Kidney (tissue), 14 donors: ENCODE measurements around the gene ZNF30. TPM values are rescaled to one million over a fixed set of nuclear protein-coding genes. Genes with fewer than 3 reads are reported as not detected.

Source experiments
- DNase-seq, 5 donors: peaks; one replicate each; pipeline ENCODE4 v3.0.0-alpha.2; 2013 to 2020
- FAIRE-seq: peaks from 2 replicates; lab custom pipeline; 2012; peaks lifted over from hg19 to GRCh38; lab: Jason Lieb, UNC
- H3K27ac ChIP-seq, 2 donors: one replicate each; pipeline ENCODE4 v1.7.0; 2013; ENCODE audit warnings: low read depth in 2 of 2, low read length in 2 of 2, inconsistent platforms in 1 of 2
- H3K27me3 ChIP-seq: one replicate; pipeline ENCODE4 v1.7.1; 2013; ENCODE audit warnings: low read length, inconsistent platforms; ENCODE audit not compliant: control insufficient read depth, insufficient read depth
- H3K36me3 ChIP-seq, 3 donors: one replicate each; pipeline versions ENCODE4 v1.7.0 to v1.7.1; 2013; ENCODE audit warnings: low read length in 3 of 3, control low read depth in 1 of 3, inconsistent platforms in 1 of 3; ENCODE audit not compliant: insufficient read depth in 3 of 3, control insufficient read depth in 2 of 3
- H3K4me1 ChIP-seq, 3 donors: one replicate each; pipeline versions ENCODE4 v1.7.0 to v1.7.1; 2013; ENCODE audit warnings: low read length in 3 of 3, inconsistent platforms in 1 of 3, low read depth in 1 of 3; ENCODE audit not compliant: control insufficient read depth in 2 of 3, insufficient read depth in 2 of 3
- H3K4me3 ChIP-seq, 3 donors: one replicate each; pipeline versions ENCODE4 v1.7.0 to v1.8.1; 2013; ENCODE audit warnings: low read length in 3 of 3, control low read depth in 1 of 3, inconsistent platforms in 1 of 3
- H3K9ac ChIP-seq, 3 donors: one replicate each; pipeline versions ENCODE4 v1.7.0 to v1.7.1; 2013; ENCODE audit warnings: low read length in 3 of 3, control low read depth in 1 of 3, inconsistent platforms in 1 of 3
- H3K9me3 ChIP-seq, 3 donors: one replicate each; pipeline versions ENCODE4 v1.7.0 to v1.7.1; 2013; ENCODE audit warnings: low read length in 3 of 3, control low read depth in 1 of 3, inconsistent platforms in 1 of 3; ENCODE audit not compliant: control insufficient read depth in 2 of 3, insufficient read depth in 1 of 3
- intact Hi-C: fragments of 100-400 bp; cut with DNase I; formaldehyde crosslinking; loops from one replicate; pipeline ENCODE4 v1.11.1; 2022
- polyA plus RNA-seq: library from polyadenylated mRNA; stranded (reverse); fragments of 350-450 nt; fragmentation: Illumina TruSeq; extraction: RNeasy Lipid Tissue Mini Kit (QIAGEN cat#74804); gene quantifications from one replicate; pipeline ENCODE4 v1.2.3, GENCODE V29; 2014; ENCODE audit warnings: low read depth, low replicate concordance; ENCODE audit not compliant: insufficient read depth
- total RNA-seq: library from RNA; stranded (reverse); fragmentation: NEBNext Ultra II Directional; extraction: Animal tissue kit (Norgen Biotek cat#: 25700); gene quantifications from one replicate; pipeline ENCODE4 v1.2.1, GENCODE V29; 2021
- TF ChIP-seq, protein P1 (sequence below): IDR thresholded peaks from 3 replicates; pipeline ENCODE4 v1.5.1; 2012; ENCODE audit warnings: mild to moderate bottlenecking, moderate library complexity, borderline replicate concordance; ENCODE audit not compliant: insufficient read depth; ENCODE audit errors: extremely low read depth
- donor health status: control.
- donor health status: control.
- donor health status: control.
- donor health status: control.
- donor health status: control.
- donor health status: DM: yes; HTN: yes; CAD: no.
- donor health status: Normal renal cell carcinoma (clear cell type).

ZNF30 gene
- total and polyA plus RNA-seq, 2 donors from 2014 or later: 3.1 to 3.5 TPM

DNA sequence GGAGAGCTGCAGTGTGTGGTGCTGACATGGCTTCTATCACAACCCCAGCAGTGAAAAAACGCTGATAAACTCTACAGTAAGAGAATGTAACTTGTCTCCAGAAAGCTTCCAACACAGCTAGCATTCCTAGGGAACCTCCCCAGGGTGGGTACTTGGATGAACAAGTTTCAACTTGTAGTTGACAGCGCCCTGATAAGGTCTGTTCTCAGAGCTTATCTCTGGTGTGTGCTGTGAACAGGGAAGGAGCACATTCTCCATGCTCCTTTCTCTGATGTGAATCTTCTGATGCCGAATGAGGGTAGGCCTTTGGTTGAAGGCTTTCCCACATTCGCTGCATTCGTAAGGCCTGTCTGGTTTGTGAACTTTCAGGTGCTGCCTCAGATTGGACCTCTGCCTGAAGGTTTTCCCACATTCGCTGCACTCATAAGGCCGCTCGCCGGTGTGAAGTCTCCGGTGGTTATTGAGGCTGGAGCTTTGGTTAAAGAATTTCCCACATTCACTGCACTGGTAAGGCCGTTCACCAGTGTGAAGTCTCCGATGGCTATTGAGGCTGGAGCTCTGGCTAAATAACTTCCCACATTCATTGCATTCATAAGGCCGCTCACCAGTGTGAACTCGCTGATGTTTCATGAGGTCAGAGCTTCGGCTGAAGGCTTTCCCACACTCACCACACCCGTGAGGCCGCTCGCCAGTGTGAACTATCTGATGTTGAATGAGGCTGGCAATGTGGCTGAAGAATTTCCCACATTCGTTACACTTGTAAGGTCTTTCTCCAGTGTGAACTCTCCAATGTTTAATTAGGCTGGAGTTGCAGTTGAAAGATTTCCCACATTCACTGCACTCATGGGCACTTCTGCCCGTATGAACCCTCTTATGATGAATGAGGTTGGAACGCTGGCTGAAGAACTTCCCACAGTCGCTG, 31.4 kb downstream of the ZNF30 start:
- no peak overlapping the region for H3K9ac ChIP-seq
- H3K9me3 ChIP-seq: peaks cover 11 to 64% (median 34%) of the 10 kb centered on the region in 3 donors
- intact Hi-C loops: no loop called here
- no peak overlapping the region for H3K27ac ChIP-seq
- no peaks in the 10 kb centered on the region for H3K27me3 ChIP-seq
- TF ChIP-seq, protein P1, sequence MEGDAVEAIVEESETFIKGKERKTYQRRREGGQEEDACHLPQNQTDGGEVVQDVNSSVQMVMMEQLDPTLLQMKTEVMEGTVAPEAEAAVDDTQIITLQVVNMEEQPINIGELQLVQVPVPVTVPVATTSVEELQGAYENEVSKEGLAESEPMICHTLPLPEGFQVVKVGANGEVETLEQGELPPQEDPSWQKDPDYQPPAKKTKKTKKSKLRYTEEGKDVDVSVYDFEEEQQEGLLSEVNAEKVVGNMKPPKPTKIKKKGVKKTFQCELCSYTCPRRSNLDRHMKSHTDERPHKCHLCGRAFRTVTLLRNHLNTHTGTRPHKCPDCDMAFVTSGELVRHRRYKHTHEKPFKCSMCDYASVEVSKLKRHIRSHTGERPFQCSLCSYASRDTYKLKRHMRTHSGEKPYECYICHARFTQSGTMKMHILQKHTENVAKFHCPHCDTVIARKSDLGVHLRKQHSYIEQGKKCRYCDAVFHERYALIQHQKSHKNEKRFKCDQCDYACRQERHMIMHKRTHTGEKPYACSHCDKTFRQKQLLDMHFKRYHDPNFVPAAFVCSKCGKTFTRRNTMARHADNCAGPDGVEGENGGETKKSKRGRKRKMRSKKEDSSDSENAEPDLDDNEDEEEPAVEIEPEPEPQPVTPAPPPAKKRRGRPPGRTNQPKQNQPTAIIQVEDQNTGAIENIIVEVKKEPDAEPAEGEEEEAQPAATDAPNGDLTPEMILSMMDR: no peak
- H3K4me1 ChIP-seq: peaks cover 0 to 5% (median 0%) of the 10 kb centered on the region in 3 donors
- DNase-seq (no peak), FAIRE-seq (no peak)
- peaks cover 24 to 43% (median 28%) of the 10 kb centered on the region in 3 donors for H3K36me3 ChIP-seq
- H3K4me3 ChIP-seq: no peak overlapping the region

DNA sequence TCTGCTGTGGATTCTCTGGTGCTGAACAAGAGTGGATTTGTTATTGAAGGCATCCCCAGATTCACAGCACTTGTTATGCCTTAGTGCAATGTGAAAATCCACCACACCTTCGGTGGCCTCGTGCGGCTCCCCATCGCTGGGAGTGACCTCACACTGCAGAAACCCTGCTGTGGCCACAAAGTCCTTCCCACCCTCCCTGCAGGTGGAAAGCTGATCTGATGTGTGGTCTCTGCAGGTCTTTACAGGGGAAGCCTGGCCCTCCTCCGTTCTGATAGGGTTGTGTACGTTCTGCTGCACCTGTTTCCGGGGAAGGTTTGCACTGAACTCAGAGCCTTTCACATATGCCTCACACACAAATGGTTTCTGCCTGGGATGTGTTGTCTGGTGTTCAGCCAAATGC, 32.3 kb downstream of the ZNF30 start:
- H3K27me3 ChIP-seq: no peaks in the 10 kb centered on the region
- peaks cover 0 to 7% (median 0%) of the 10 kb centered on the region in 3 donors for H3K4me1 ChIP-seq
- H3K9ac ChIP-seq: no peak overlapping the region
- no peak for DNase-seq
- H3K9me3 ChIP-seq: peaks cover 11 to 57% (median 34%) of the 10 kb centered on the region in 3 donors
- no peak overlapping the region for H3K4me3 ChIP-seq
- no peak overlapping the region for H3K27ac ChIP-seq
- intact Hi-C loops: no loop called here
- peaks cover 24 to 43% (median 28%) of the 10 kb centered on the region in 3 donors for H3K36me3 ChIP-seq
- TF ChIP-seq, protein P1: no peak
- no peak for FAIRE-seq

DNA sequence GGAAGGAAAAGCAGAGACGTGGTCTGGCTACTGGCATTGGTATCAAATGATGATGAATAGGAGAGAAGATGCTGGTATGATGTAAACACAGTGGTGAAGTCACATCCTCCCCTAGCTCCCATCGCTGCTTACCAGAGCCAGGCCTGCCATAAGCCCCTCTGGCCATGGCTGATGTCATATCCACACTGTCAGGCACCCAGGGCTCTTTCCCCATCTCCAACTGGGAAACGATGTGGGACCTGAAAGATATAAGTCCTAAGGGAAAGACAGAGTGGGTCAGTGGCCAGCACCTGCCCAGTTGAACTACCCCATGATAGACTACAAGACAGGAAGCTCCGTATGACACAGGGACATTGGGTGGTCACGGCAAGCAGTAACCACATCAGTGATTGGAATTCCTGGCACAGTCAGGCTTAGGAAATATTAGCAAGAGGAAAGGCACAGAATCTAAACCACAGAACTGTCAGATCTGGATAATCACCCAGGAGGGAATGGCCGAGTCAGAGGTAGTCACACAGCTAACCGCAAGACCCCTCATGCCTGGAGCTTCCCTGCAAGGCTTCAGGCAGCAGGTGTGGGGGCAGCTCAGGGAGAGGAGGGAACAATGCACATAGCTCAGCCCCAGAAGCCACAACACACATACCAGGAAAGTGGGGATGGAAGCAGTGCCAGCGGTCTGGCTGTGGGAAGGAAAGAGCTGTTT, 33.6 kb downstream of the ZNF30 start:
- Histone ChIP-seq H3K27ac (no peak overlapping the region), H3K36me3 (peaks cover 24 to 43% (median 28%) of the 10 kb centered on the region in 3 donors), H3K4me1 (peaks cover 0 to 7% (median 0%) of the 10 kb centered on the region in 3 donors), H3K9ac (no peak overlapping the region), H3K9me3 (peaks cover 11 to 51% (median 34%) of the 10 kb centered on the region in 3 donors), H3K27me3 (no peaks in the 10 kb centered on the region), H3K4me3 (no peak overlapping the region)
- intact Hi-C loops: no loop called here
- no peak for FAIRE-seq
- TF ChIP-seq, protein P1: no peak
- no peak for DNase-seq
